Uterus (tissue), 4 donors: ENCODE results near the gene LRRC4B. TPM values are rescaled to one million over a fixed set of nuclear protein-coding genes. Genes with fewer than 3 reads are reported as not detected.
A peak's percentile ranks its signal among the peaks of the same experiment; 100 is the strongest.

Experiments used
- DNase-seq, 2 donors: peaks; one replicate each; pipeline ENCODE4 v3.0.0-alpha.2; 2019 to 2020
- H3K27ac ChIP-seq, 2 donors: fragments of 200-600 bp; sonication (generic); 1 replicate in 1 of 2; 2 replicates in 1 of 2; pipeline ENCODE4 v1.5.1; 2016 to 2018
- H3K27me3 ChIP-seq, 2 donors: fragments of 200-600 bp; sonication (generic); one replicate each; pipeline ENCODE4 v1.5.1; 2018 to 2019; ENCODE audit warnings: control low read depth in 1 of 2
- H3K36me3 ChIP-seq, 2 donors: fragments of 200-600 bp; sonication (generic); one replicate each; pipeline ENCODE4 v1.5.1; 2019; ENCODE audit warnings: control low read depth in 1 of 2
- H3K4me1 ChIP-seq, 2 donors: fragments of 200-600 bp; sonication (generic); one replicate each; pipeline ENCODE4 v1.5.1; 2018 to 2019; ENCODE audit warnings: control low read depth in 1 of 2
- H3K4me3 ChIP-seq, 2 donors: fragments of 200-600 bp; sonication (generic); 1 replicate in 1 of 2; 2 replicates in 1 of 2; pipeline ENCODE4 v1.5.1; 2018 to 2019; ENCODE audit warnings: mild to moderate bottlenecking in 1 of 2
- H3K9me3 ChIP-seq, 2 donors: fragments of 200-600 bp; sonication (generic); one replicate each; pipeline ENCODE4 v1.5.1; 2019; ENCODE audit warnings: control low read depth in 1 of 2
- POLR2A ChIP-seq, 2 donors: fragments of 450-650 bp; IDR thresholded peaks; one replicate each; pipeline ENCODE4 v1.6.1; 2016; ENCODE audit warnings: antibody characterized with exemption in 2 of 2, mild to moderate bottlenecking in 1 of 2, moderate library complexity in 1 of 2
- intact Hi-C: fragments of 100-400 bp; cut with DNase I; formaldehyde crosslinking; loops from one replicate; pipeline ENCODE4 v1.15.1; 2023; ENCODE audit warnings: low total_unique reads
- total RNA-seq, 4 donors: library from RNA; depleted of rRNA in 3 of 4; stranded (reverse); fragments of >200 nt in 3 of 4; gene quantifications; one replicate each; pipeline versions ENCODE4 v1.1.0 to v1.2.4, GENCODE V29; 2014 to 2023
- TF ChIP-seq, protein P1 (sequence below), 4 experiments: fragments of 200-600 bp in 2 of 4; fragments of 450-650 bp in 2 of 4; sonication (generic) in 2 of 4; IDR thresholded peaks; one replicate each; pipeline ENCODE4 v1.5.1; 2016 to 2019; ENCODE audit warnings: antibody characterized with exemption in 4 of 4, mild to moderate bottlenecking in 2 of 4, moderate library complexity in 1 of 4
- donor health status: DM: yes; HTN: yes; CAD: no.

The LRRC4B gene
- total RNA-seq, 4 donors from 2014 or later: 2.4 to 38.0 (median 13.2) TPM

DNA sequence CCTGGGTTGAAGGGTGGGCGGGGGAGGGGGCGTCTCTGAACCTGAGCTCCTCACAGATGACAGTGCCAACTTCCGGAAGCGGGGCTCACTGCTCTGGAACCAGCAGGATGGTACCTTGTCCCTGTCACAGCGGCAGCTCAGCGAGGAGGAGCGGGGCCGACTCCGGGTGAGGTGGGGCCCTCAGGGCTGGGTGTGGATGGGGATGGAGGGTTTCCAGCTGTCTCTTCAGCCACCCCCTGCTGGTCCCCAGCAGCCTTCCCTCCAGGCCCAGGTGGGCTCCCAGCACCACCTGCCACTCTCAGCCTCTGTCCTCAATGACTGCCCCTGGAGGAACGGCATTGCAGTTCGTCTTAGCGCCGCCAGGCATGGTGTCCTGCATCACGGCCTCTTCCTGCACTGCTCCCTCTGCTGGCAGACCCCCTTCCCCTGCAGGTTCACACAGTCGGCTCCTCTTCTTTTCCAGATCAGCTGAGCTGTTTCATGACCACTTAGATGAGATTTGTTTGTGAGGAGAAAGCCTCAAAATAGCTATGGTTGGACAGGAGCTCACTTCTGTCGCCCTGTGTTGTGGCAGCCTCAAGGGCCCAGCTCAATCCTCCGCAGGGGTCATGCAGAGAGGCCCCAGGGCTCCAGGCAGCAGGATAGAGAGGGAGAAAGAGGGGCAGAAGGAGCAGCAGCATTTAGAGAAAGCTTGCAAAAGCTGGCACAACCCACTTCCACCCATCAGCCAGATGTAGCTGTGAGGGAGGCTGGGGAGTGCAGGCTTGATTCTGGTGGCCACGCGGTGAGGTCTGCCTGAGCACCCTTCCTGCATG is 89.1 kb downstream of the LRRC4B start:
- no peaks in the 10 kb centered on the region for H3K9me3 ChIP-seq
- peaks cover 0 to 10% of the 10 kb centered on the region in 2 donors for H3K4me1 ChIP-seq
- TF ChIP-seq, protein P1, sequence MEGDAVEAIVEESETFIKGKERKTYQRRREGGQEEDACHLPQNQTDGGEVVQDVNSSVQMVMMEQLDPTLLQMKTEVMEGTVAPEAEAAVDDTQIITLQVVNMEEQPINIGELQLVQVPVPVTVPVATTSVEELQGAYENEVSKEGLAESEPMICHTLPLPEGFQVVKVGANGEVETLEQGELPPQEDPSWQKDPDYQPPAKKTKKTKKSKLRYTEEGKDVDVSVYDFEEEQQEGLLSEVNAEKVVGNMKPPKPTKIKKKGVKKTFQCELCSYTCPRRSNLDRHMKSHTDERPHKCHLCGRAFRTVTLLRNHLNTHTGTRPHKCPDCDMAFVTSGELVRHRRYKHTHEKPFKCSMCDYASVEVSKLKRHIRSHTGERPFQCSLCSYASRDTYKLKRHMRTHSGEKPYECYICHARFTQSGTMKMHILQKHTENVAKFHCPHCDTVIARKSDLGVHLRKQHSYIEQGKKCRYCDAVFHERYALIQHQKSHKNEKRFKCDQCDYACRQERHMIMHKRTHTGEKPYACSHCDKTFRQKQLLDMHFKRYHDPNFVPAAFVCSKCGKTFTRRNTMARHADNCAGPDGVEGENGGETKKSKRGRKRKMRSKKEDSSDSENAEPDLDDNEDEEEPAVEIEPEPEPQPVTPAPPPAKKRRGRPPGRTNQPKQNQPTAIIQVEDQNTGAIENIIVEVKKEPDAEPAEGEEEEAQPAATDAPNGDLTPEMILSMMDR (IDR thresholded peaks at IDR 0.05): no peak
- no peak for TF ChIP-seq POLR2A (IDR thresholded peaks at IDR 0.05)
- intact Hi-C loops: no loop called here
- DNase-seq: no peak
- no peaks in the 10 kb centered on the region for H3K27me3 ChIP-seq
- no peak overlapping the region for H3K4me3 ChIP-seq
- no peak overlapping the region for H3K27ac ChIP-seq
- no peaks in the 10 kb centered on the region for H3K36me3 ChIP-seq

DNA sequence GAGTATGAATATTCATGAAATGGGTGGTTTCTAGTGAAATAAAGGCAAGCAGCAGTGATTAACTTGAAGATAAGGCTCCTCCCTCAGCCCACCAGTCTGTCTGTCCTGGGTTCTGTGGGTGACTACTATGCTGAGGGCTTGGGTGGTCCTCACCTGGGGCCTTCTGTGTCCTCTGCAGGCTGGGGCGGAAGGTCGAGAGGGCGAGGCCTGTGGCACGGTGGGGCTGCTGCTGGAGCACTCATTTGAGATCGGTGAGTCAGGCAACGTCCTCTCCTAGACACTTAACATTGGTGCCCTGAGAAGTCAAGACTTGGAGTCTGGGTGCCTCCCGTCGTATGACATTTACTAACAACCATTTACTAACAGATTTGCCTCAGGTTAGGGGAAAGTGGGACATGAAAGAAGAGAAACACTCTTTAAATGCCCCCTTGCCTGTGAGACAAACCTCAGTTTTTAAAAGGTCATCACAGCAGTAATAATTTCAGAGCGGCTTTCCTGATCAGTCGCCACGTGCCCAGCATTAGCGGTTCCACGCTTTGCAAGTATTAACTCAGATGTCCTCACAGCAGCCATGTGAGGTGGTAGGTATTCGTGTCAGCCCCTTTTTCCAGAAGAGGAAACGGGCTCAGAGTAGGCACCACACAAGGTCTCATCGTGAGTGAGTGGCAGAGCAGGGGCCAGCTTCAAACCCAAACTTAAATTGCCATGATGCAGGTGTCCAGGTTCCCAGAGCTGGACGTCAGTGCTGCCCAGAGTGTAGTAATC is 90.3 kb downstream of the LRRC4B start:
- intact Hi-C loops: no loop called here

DNA sequence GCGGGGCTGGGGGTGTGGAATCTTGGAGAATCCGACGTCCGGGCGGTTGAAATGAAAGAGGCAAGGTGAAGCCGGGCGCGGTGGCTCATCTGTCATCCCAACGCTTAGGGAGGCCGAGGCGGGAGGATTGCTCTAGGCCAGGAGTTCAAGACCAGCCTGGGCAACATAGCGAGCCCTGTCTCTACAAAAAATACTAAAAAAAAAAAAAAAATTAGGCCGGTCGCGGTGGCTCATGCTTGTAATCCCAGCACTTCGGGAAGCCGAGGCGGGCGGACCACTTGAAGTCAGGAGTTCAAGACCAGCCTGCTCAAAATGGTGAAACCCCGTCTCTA is 91.4 kb downstream of the LRRC4B start:
- intact Hi-C loops: no loop called here
- peaks cover 0 to 10% of the 10 kb centered on the region in 2 donors for H3K4me1 ChIP-seq
- H3K27me3 ChIP-seq: no peaks in the 10 kb centered on the region
- peak overlapping the region; percentile 69 to 83 for H3K4me3 ChIP-seq
- DNase-seq: no peak
- no peaks in the 10 kb centered on the region for H3K36me3 ChIP-seq
- no peak for TF ChIP-seq POLR2A (IDR thresholded peaks at IDR 0.05)
- TF ChIP-seq, protein P1 (IDR thresholded peaks at IDR 0.05): no peak
- no peaks in the 10 kb centered on the region for H3K9me3 ChIP-seq
- peak overlapping the region; percentile 55 to 70 for H3K27ac ChIP-seq

More for the DNA sequence above, 90.3 kb downstream of the LRRC4B start:
- Histone ChIP-seq H3K27me3 (no peaks in the 10 kb centered on the region), H3K9me3 (no peaks in the 10 kb centered on the region), H3K27ac (no peak overlapping the region), H3K36me3 (no peaks in the 10 kb centered on the region), H3K4me3 (no peak overlapping the region), H3K4me1 (peaks cover 0 to 10% of the 10 kb centered on the region in 2 donors)
- no peak for TF ChIP-seq POLR2A (IDR thresholded peaks at IDR 0.05)
- TF ChIP-seq, protein P1 (IDR thresholded peaks at IDR 0.05): no peak
- DNase-seq: no peak

DNA sequence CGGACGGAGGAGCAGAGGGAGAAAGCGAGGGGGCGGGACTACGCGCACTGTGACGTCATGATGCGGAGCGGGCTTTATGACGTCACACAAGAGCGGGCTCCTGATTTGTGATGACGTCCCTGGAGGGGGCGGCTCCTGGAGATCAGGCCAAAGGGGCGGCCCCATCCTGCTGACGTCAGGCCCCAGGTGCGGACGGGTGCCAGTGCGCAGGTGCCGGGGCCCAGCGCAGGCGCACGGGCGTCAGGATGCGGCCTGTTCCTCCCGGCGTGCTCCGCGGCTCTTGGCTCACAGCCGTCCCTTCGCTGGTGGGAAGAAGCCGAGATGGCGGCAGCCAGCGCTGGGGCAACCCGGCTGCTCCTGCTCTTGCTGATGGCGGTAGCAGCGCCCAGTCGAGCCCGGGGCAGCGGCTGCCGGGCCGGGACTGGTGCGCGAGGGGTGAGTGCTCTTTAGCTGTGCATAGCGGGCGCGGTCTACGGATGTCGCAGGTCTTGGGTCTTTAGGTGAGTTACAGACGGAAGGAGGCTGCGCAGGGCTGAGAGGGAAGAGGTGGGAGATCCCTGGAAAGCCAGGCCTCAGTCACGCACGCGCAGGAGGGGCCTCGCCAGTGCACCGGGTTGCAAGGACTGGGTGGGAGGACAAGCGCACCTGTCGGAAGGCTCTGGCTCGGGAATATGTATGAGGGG is 91.9 kb downstream of the LRRC4B start, which contains the start of the genes EMC10 and GARIN5A:
EMC10 (plus strand) TSS at position 284 of the 683 bp plus-strand sequence; CDS start at position 322, 38 bp downstream.
GARIN5A (minus strand) TSS at position 625 of the 683 bp plus-strand sequence; CDS start at position 165, 460 bp downstream.
- intact Hi-C loops: no loop called here
- peak; percentile 83 to 85 for DNase-seq
- Histone ChIP-seq H3K9me3 (no peaks in the 10 kb centered on the region), H3K36me3 (no peaks in the 10 kb centered on the region), H3K27ac (peak within 1 kb of the TSS; percentile 55 to 70), H3K4me1 (peaks cover 0 to 10% of the 10 kb centered on the region in 2 donors), H3K27me3 (no peaks in the 10 kb centered on the region), H3K4me3 (peak within 1 kb of the TSS; percentile 69 to 83)
- peak; percentile 17 to 64 for TF ChIP-seq POLR2A (IDR thresholded peaks at IDR 0.05)
- TF ChIP-seq, protein P1 (IDR thresholded peaks at IDR 0.05): no peak
